Caco-2 (cell line): ENCODE results near the gene MAPK4. TPM values are rescaled to one million over a fixed set of nuclear protein-coding genes. Genes with fewer than 3 reads are reported as not detected.

Experiments
- BruUV-seq: library from RNA; stranded (reverse); fragments of 400-500 nt; replicated peaks from 2 replicates; lab custom pipeline; 2021; lab: Mats Ljungman, UMichigan
- CTCF ChIA-PET: fragments of 300-600 bp; sonication (Branson Sonifier 250); formaldehyde crosslinking; loops from one replicate; lab custom pipeline; 2022; ENCODE audit warnings: antibody characterized with exemption; lab: Charles Lee
- POLR2A ChIA-PET: fragments of 300-600 bp; sonication (Branson Sonifier 250); formaldehyde crosslinking; loops from one replicate; lab custom pipeline; 2022; ENCODE audit warnings: antibody characterized with exemption; lab: Charles Lee
- DNase-seq, 2 experiments: peaks; one replicate each; pipeline versions ENCODE4 v3.0.0 to v3.0.0-alpha.2; 2020 to 2022
- H3K27me3 ChIP-seq: replicated peaks from 2 replicates; pipeline ENCODE4 v1.6.0; 2011; ENCODE audit warnings: low read length; ENCODE audit not compliant: control insufficient read depth, insufficient read depth
- H3K36me3 ChIP-seq: 2 replicates; pipeline ENCODE4 v1.5.1; 2011; ENCODE audit warnings: low read length; ENCODE audit not compliant: control insufficient read depth, insufficient read depth
- H3K4me1 ChIP-seq: fragments of 250-450 bp; sonication (Bioruptor Pico); 2 replicates; pipeline ENCODE4 v1.5.1; 2020; ENCODE audit warnings: mild to moderate bottlenecking
- H3K4me3 ChIP-seq: 2 replicates; pipeline ENCODE4 v1.5.1; 2011; ENCODE audit warnings: low read depth, mild to moderate bottlenecking, control low read depth, low read length
- H3K9me3 ChIP-seq: fragments of 250-450 bp; sonication (Bioruptor Pico); 2 replicates; pipeline ENCODE4 v1.5.1; 2020; ENCODE audit warnings: mild to moderate bottlenecking, moderate library complexity
- H3K27ac Mint-ChIP-seq: one replicate; pipeline ENCODE4 v1.8.0; 2022; ENCODE audit warnings: mixed read lengths; ENCODE audit not compliant: unreplicated experiment
- H3K27me3 Mint-ChIP-seq: one replicate; pipeline ENCODE4 v1.8.0; 2022; ENCODE audit warnings: mixed read lengths; ENCODE audit not compliant: insufficient read depth, unreplicated experiment
- H3K36me3 Mint-ChIP-seq: one replicate; pipeline ENCODE4 v1.8.0; 2022; ENCODE audit warnings: mild to moderate bottlenecking, mixed read lengths; ENCODE audit not compliant: insufficient read depth, unreplicated experiment
- H3K4me1 Mint-ChIP-seq: one replicate; pipeline ENCODE4 v1.8.0; 2022; ENCODE audit warnings: low read depth, mixed read lengths; ENCODE audit not compliant: unreplicated experiment
- H3K4me3 Mint-ChIP-seq: one replicate; pipeline ENCODE4 v1.8.0; 2022; ENCODE audit warnings: mild to moderate bottlenecking, moderate library complexity, mixed read lengths; ENCODE audit not compliant: unreplicated experiment
- H3K9me3 Mint-ChIP-seq: one replicate; pipeline ENCODE4 v1.8.0; 2022; ENCODE audit warnings: mixed read lengths; ENCODE audit not compliant: unreplicated experiment
- CTCF ChIP-seq, 2 experiments: fragments of 200-600 bp in 1 of 2; IDR thresholded peaks; 1 replicate in 1 of 2; 2 replicates in 1 of 2; pipeline versions ENCODE4 v1.5.1 to v1.8.0; 2011 to 2022; ENCODE audit warnings: antibody characterized with exemption in 1 of 2, control low read depth in 1 of 2, inconsistent platforms in 1 of 2, low read depth in 1 of 2, low read length in 1 of 2, mild to moderate bottlenecking in 1 of 2, moderate library complexity in 1 of 2; ENCODE audit not compliant: insufficient read depth in 1 of 2, severe bottlenecking in 1 of 2, unreplicated experiment in 1 of 2
- intact Hi-C: fragments of 100-400 bp; cut with micrococcal nuclease; formaldehyde crosslinking; loops from one replicate; pipeline ENCODE4 v1.10.0; 2022; ENCODE audit not compliant: unreplicated experiment
- total RNA-seq: library from RNA; stranded (reverse); gene quantifications from 2 replicates; pipeline ENCODE4 v1.2.3, GENCODE V29; 2022

MAPK4 gene
- total RNA-seq, 1 experiment from 2014 or later: 0.88 TPM

GRCh38 chr18:50678651-50679050 is 118.8 kb downstream of the MAPK4 start:
- no peak overlapping the region for H3K4me3 Mint-ChIP-seq
- no peak for DNase-seq
- Histone ChIP-seq H3K4me3 (no peak overlapping the region), H3K36me3 (no peaks in the 10 kb centered on the region), H3K4me1 (0 out of 2 replicates have a peak, but pooled peaks cover 3% of the 10 kb centered on the region), H3K9me3 (no peaks in the 10 kb centered on the region), H3K27me3 (no peaks in the 10 kb centered on the region)
- ChIA-PET CTCF (no interaction called here), POLR2A (no interaction called here)
- H3K27ac Mint-ChIP-seq: no peak overlapping the region
- no peaks in the 10 kb centered on the region for H3K4me1 Mint-ChIP-seq
- no peaks in the 10 kb centered on the region for H3K9me3 Mint-ChIP-seq
- no peaks in the 10 kb centered on the region for H3K36me3 Mint-ChIP-seq
- no peak for TF ChIP-seq CTCF (IDR thresholded peaks at IDR 0.05; ENCODE audit: insufficient read depth in 1 of 2, low read depth in 1 of 2, low read length in 1 of 2, severe bottlenecking in 1 of 2, unreplicated experiment in 1 of 2)
- H3K27me3 Mint-ChIP-seq: no peaks in the 10 kb centered on the region
- BruUV-seq: no TSS peak
- intact Hi-C loops: no loop called here

- CTCF ChIA-PET: no interaction called here
- Histone ChIP-seq H3K9me3 (no peaks in the 10 kb centered on the region), H3K36me3 (no peaks in the 10 kb centered on the region), H3K27me3 (no peaks in the 10 kb centered on the region), H3K4me1 (0 out of 2 replicates have a peak, but pooled peaks cover 3% of the 10 kb centered on the region), H3K4me3 (no peak overlapping the region)
- BruUV-seq: no TSS peak
- POLR2A ChIA-PET: no interaction called here
- Mint-ChIP-seq H3K27ac (no peak overlapping the region), H3K27me3 (no peaks in the 10 kb centered on the region), H3K9me3 (no peaks in the 10 kb centered on the region), H3K4me1 (no peaks in the 10 kb centered on the region), H3K4me3 (no peak overlapping the region), H3K36me3 (no peaks in the 10 kb centered on the region)
- intact Hi-C loops: no loop called here
- no peak for TF ChIP-seq CTCF (IDR thresholded peaks at IDR 0.05; ENCODE audit: insufficient read depth in 1 of 2, low read depth in 1 of 2, low read length in 1 of 2, severe bottlenecking in 1 of 2, unreplicated experiment in 1 of 2)
- no peak for DNase-seq
Measured at GRCh38 chr18:50679056-50679455, 119.2 kb downstream of the MAPK4 start.

- POLR2A ChIA-PET: no interaction called here
- no TSS peak for BruUV-seq
Measured at GRCh38 chr18:50679656-50680055, 119.8 kb downstream of the MAPK4 start.

More at GRCh38 chr18:50679656-50680055, 119.8 kb downstream of the MAPK4 start:
- Histone ChIP-seq H3K36me3 (no peaks in the 10 kb centered on the region), H3K9me3 (no peaks in the 10 kb centered on the region), H3K27me3 (no peaks in the 10 kb centered on the region), H3K4me1 (0 out of 2 replicates have a peak, but pooled peaks cover 3% of the 10 kb centered on the region), H3K4me3 (no peak overlapping the region)
- CTCF ChIA-PET: no interaction called here
- H3K27ac Mint-ChIP-seq: no peak overlapping the region
- H3K27me3 Mint-ChIP-seq: no peaks in the 10 kb centered on the region
- no peak for DNase-seq
- no peaks in the 10 kb centered on the region for H3K4me1 Mint-ChIP-seq
- no peak overlapping the region for H3K4me3 Mint-ChIP-seq
- H3K9me3 Mint-ChIP-seq: no peaks in the 10 kb centered on the region
- TF ChIP-seq CTCF (IDR thresholded peaks at IDR 0.05; ENCODE audit: insufficient read depth in 1 of 2, low read depth in 1 of 2, low read length in 1 of 2, severe bottlenecking in 1 of 2, unreplicated experiment in 1 of 2): no peak
- intact Hi-C loops: no loop called here
- no peaks in the 10 kb centered on the region for H3K36me3 Mint-ChIP-seq
